Measurements from ENCODE around the gene SV2C.

The SV2C gene

DNA sequence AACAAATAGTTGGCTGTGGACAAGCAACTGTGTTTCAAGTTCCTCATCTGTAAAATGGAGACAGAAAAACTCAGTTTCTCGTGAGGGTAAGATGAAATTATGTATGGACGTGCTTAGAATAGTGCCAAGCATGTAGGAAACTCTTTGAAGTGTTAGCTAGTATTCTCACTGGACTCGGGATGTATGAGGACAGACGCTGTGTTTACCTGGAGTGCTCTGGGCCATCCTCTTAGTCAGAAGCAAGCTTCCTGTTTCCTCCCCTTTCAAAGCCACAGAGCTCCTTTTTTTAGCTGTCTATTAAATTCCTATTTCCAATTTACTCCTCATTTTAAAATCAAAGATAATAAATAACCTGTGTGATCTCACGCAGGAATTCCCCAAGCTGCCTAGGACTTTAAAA, 296.1 kb downstream of the SV2C start:
- DNase-seq (ENCODE audit: low read depth in 2 of 2): no peak

- DNase-seq (ENCODE audit: low read depth in 2 of 2): no peak
These were observed 296.7 kb downstream of the SV2C start for GRCh38 chr5:76379855-76380254.

DNA sequence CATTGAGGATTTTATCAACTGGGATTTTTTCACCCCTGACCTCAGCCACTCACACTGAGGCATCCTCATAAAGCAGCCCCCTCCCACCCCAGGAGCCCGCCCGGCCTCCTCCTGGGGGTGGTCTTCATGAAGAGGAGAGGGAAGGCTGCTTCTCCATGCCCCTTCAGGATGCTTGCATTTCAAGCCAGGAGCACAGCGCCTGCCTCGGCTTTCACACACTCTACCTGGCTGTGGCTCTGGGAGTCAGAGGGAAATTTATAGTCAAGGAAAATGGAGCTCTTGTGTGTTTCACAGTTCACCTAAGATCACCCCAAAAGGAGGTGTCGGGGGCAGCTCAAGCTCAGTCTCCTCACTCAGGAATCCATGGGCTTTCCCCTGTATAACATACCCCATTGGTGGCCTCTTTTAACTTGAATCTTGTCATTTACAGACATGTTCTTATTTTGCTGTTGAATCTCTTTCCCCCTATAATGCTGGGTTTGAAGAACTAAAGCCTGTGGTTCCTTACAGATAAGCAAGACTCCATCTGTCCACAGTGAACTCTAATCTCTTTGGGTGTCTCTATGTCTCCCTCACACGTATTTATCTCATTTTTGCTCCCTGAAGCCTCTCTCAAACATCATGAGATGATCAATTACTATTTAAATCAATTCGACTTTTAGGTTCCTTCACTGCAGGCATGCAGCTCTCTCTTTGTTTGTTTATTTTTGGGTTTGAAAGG, 297.3 kb downstream of the SV2C start:
- no peak for DNase-seq (ENCODE audit: low read depth in 2 of 2)

GRCh38 chr5:76383126-76383832, 300.1 kb downstream of the SV2C start:
- no peak for DNase-seq (ENCODE audit: low read depth in 2 of 2)

- DNase-seq (ENCODE audit: low read depth in 2 of 2): no peak
These were observed 301.0 kb downstream of the SV2C start for GRCh38 chr5:76384189-76384588.

GRCh38 chr5:76384705-76385104, 301.5 kb downstream of the SV2C start:
- no peak for DNase-seq (ENCODE audit: low read depth in 2 of 2)

GRCh38 chr5:76385540-76385939, 302.4 kb downstream of the SV2C start:
- no peak for DNase-seq (ENCODE audit: low read depth in 2 of 2)

- no peak for DNase-seq (ENCODE audit: low read depth in 2 of 2)
These were observed 303.2 kb downstream of the SV2C start for GRCh38 chr5:76386360-76386759.

- DNase-seq (ENCODE audit: low read depth in 2 of 2): no peak
These were observed 305.1 kb downstream of the SV2C start for GRCh38 chr5:76388236-76388635.

GRCh38 chr5:76388791-76389512, 305.8 kb downstream of the SV2C start:
- no peak for DNase-seq (ENCODE audit: low read depth in 2 of 2)

DNA sequence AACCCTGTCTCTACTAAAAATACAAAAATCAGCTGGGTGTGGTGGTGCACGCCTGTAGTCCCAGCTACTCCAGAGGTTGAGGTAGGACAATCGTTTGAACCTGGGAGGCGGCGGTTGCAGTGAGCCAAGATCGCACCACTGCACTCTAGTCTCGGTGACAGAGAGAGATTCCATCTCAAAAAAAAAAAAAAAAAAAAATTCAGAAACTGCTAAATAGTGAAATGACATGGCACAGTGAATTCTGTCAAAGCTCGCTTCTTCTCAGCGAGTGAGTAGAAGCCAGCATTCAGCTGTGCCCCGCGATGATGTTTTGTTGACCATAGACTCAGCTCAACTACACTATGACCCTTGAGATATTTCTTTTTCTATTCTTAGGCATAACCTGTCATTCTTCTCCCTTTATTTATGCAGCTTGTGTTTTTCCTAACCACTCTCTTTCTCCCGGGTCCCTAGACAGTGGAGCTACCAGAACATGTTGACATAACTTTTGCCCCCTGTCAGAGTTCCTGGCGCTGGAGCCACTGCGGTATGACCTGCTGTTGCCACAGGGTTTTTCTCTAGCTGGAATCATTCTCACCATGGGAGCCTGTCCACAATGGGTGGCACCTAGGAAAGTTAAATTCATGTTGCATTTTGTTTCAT, 306.5 kb downstream of the SV2C start:
- DNase-seq (ENCODE audit: low read depth in 2 of 2): no peak

GRCh38 chr5:76391014-76391413, 307.8 kb downstream of the SV2C start:
- no peak for DNase-seq (ENCODE audit: low read depth in 2 of 2)

- no peak for DNase-seq (ENCODE audit: low read depth in 2 of 2)
These were observed 310.0 kb downstream of the SV2C start for GRCh38 chr5:76393035-76393680.

GRCh38 chr5:76397200-76397599, 314.0 kb downstream of the SV2C start:
- no peak for DNase-seq (ENCODE audit: low read depth in 2 of 2)

DNA sequence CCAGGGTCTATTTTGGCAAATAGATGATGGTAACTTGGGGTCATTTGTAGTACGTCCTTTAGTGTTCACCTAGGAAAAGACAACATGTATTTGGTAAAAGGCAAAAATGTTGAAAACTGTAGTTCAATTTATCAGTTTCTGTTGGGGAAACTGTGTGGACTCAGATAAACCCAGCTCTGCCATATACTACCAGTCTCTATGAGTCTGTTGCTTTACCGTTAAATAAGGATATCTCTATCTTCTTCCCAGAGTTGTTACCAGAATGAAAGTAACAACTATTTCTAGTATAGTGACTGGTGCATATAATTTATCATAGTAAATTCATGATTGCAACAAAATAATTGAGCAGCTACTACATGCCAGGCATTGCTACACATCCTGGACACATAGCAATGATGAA, 316.1 kb downstream of the SV2C start:
- no peak for DNase-seq (ENCODE audit: low read depth in 2 of 2)

DNA sequence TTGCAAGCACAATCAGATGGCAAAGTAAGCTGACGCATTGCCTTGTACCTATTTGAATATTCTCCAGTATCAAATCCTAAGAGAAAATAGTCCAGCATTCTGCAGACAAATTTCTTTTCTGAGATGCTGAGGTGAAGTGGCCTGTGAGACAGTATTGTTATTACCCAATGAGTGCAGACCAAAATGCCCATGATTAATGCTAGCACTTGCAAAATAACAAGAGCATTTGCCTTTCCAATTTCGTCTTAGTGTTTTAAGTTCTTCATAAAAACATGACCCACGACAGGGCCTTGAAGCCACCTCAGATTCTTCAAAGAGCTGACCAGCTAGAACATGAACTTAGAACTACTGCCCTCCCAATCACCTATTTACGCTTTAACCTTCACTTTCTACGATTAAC, 317.3 kb downstream of the SV2C start:
- DNase-seq (ENCODE audit: low read depth in 2 of 2): no peak

DNA sequence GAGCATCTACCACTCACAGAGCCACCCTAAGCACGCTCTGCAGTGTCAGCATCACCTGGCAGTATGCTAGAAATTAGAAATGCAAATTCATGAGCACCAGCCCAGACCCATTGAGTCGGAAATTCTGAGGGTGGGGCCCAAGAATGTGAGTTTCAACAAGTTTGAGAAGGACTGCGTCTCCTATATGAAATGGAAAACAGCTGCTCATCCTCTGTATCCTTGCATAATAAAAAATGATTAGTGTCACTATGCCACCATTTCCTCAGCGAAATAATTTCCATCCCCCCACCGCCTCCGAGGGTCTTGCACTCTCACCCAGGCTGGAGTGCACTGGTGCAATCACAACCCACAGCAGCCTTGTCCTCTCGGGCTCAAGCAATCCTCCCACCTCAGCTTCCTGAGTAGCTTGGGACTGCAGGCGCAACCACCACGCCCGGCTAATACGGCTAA, 318.6 kb downstream of the SV2C start:
- peak in 1 of 2 donors; percentile 26 for DNase-seq (ENCODE audit: low read depth in 2 of 2)

DNA sequence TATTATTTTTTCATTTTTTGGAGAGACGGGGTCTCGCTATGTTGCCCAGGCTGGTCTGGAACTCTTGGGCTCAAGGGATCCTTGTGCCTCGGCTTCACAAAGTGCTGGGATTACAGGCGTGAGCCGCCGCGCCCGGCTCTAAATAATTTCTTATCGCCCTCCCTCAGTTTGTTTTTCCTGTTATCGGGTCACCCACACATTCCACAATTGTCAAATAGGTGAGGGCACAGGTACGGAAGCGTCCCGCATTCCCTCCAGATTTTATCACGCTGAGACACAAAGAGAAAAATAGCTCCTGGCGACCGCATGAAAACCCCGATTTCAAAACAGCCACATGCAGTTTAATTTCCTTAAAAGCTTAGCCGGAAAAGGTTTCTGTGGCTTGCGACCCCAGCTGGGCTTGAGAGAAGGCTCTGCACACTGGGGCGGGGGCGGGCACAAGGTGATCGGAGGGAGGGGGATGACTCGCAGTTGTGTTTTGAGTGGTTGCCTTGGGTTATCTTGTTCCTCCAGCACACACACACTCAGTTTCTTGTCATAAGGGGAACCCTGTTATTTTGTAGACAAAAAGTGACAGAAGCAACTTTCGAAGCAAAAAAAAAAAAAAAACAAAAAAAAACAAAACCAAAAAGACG, 319.2 kb downstream of the SV2C start:
- peak; percentile 59 to 63 for DNase-seq (ENCODE audit: low read depth in 2 of 2)

GRCh38 chr5:76402886-76403765, 319.9 kb downstream of the SV2C start, which contains the start of gene IQGAP2:
Gene IQGAP2 (plus strand): TSS chr5:76403285. CDS start chr5:76403546, 261 bp downstream.
- peak; percentile 68 to 73 for DNase-seq (ENCODE audit: low read depth in 2 of 2)

Measured in stimulated activated CD4-positive, alpha-beta T cell treated with anti-CD3 and anti-CD28 coated beads, Interleukin-1b, Interleukin-23, amount 100 ng/mL, for 4 hours (primary cell).